CD14-positive monocyte (primary cell): Measurements from ENCODE around the gene SCCPDH. TPM values are rescaled to one million over a fixed set of nuclear protein-coding genes. Genes with fewer than 3 reads are reported as not detected.

Source experiments
- DNase-seq, 3 donors: peaks; one replicate each; pipeline ENCODE4 v3.0.0-alpha.2; 2011 to 2022
- H2AFZ ChIP-seq: 2 replicates; pipeline ENCODE4 v1.6.0; 2012; ENCODE audit warnings: mild to moderate bottlenecking, low read depth, low read length, inconsistent platforms; ENCODE audit not compliant: insufficient read depth, poor library complexity, severe bottlenecking
- H3K27ac ChIP-seq, 2 donors: 1 replicate in 1 of 2; 2 replicates in 1 of 2; pipeline ENCODE4 v1.5.1; 2012 to 2013; ENCODE audit warnings: low read length in 2 of 2, control low read depth in 1 of 2, inconsistent platforms in 1 of 2, low read depth in 1 of 2, mild to moderate bottlenecking in 1 of 2
- H3K27me3 ChIP-seq, 2 donors: one replicate each; pipeline versions ENCODE4 v1.6.0 to v1.6.1; 2011 to 2013; ENCODE audit warnings: low read length in 2 of 2; ENCODE audit not compliant: control insufficient read depth in 2 of 2, insufficient read depth in 2 of 2
- H3K36me3 ChIP-seq, 2 donors: replicated peaks in 1 of 2; 1 replicate in 1 of 2; 2 replicates in 1 of 2; pipeline versions ENCODE4 v1.5.1 to v1.6.1; 2012 to 2013; ENCODE audit warnings: low read length in 2 of 2, control low read depth in 1 of 2, inconsistent platforms in 1 of 2, mild to moderate bottlenecking in 1 of 2; ENCODE audit not compliant: insufficient read depth in 2 of 2, control insufficient read depth in 1 of 2
- H3K4me1 ChIP-seq, 2 donors: 1 replicate in 1 of 2; 2 replicates in 1 of 2; pipeline versions ENCODE4 v1.5.1 to v1.6.1; 2012 to 2013; ENCODE audit warnings: low read length in 2 of 2, control low read depth in 1 of 2, inconsistent platforms in 1 of 2, mild to moderate bottlenecking in 1 of 2, moderate library complexity in 1 of 2; ENCODE audit not compliant: insufficient read depth in 2 of 2, control insufficient read depth in 1 of 2
- H3K4me2 ChIP-seq: replicated peaks from 2 replicates; pipeline ENCODE3; 2012; ENCODE audit warnings: low read length, moderate library complexity, mild to moderate bottlenecking; ENCODE audit not compliant: poor library complexity, severe bottlenecking; ENCODE audit errors: extremely low read depth
- H3K4me3 ChIP-seq, 3 experiments: fragments of 200-600 bp in 1 of 3; sonication (generic) in 1 of 3; replicated peaks in 1 of 3; 1 replicate in 2 of 3; 2 replicates in 1 of 3; pipeline ENCODE4 v1.5.1; 2011 to 2013; ENCODE audit warnings: low read length in 3 of 3, mild to moderate bottlenecking in 3 of 3, control low read depth in 2 of 3, low read depth in 2 of 3, inconsistent platforms in 1 of 3, moderate library complexity in 1 of 3
- H3K79me2 ChIP-seq: 2 replicates; pipeline ENCODE4 v1.6.0; 2012; ENCODE audit warnings: mild to moderate bottlenecking, control low read depth, inconsistent platforms, low read length, moderate library complexity; ENCODE audit not compliant: insufficient read depth
- H3K9ac ChIP-seq: 2 replicates; pipeline ENCODE4 v1.6.0; 2017; ENCODE audit warnings: low read length, mild to moderate bottlenecking; ENCODE audit not compliant: insufficient read depth, poor library complexity, severe bottlenecking
- H3K9me3 ChIP-seq, 2 donors: replicated peaks in 1 of 2; 1 replicate in 1 of 2; 2 replicates in 1 of 2; pipeline versions ENCODE4 v1.5.1 to v1.6.1; 2012 to 2013; ENCODE audit warnings: low read length in 2 of 2, control low read depth in 1 of 2; ENCODE audit not compliant: control insufficient read depth in 1 of 2, insufficient read depth in 1 of 2
- H4K20me1 ChIP-seq: 2 replicates; pipeline ENCODE4 v1.6.0; 2012; ENCODE audit warnings: mild to moderate bottlenecking, low read length, control low read depth, moderate library complexity; ENCODE audit not compliant: insufficient read depth
- H3K27ac Mint-ChIP-seq, 7 donors: one replicate each; pipeline ENCODE4 v1.8.0; 2020; ENCODE audit warnings: mild to moderate bottlenecking in 7 of 7, mixed read lengths in 7 of 7, moderate library complexity in 6 of 7, inconsistent platforms in 2 of 7
- H3K27me3 Mint-ChIP-seq, 3 donors: one replicate each; pipeline ENCODE4 v1.8.0; 2021 to 2022; ENCODE audit warnings: low read depth in 3 of 3, mild to moderate bottlenecking in 3 of 3, mixed read lengths in 3 of 3, moderate library complexity in 3 of 3, inconsistent platforms in 1 of 3
- H3K36me3 Mint-ChIP-seq, 2 donors: one replicate each; pipeline ENCODE4 v1.8.0; 2020; ENCODE audit warnings: mixed read lengths in 2 of 2, inconsistent platforms in 1 of 2, mild to moderate bottlenecking in 1 of 2
- H3K4me1 Mint-ChIP-seq: one replicate; pipeline ENCODE4 v1.8.0; 2020; ENCODE audit warnings: mild to moderate bottlenecking, mixed read lengths
- H3K4me3 Mint-ChIP-seq, 2 donors: one replicate each; pipeline ENCODE4 v1.8.0; 2020; ENCODE audit warnings: mild to moderate bottlenecking in 2 of 2, mixed read lengths in 2 of 2, moderate library complexity in 1 of 2
- H3K9me3 Mint-ChIP-seq, 7 donors: one replicate each; pipeline ENCODE4 v1.8.0; 2020 to 2022; ENCODE audit warnings: mixed read lengths in 7 of 7, mild to moderate bottlenecking in 6 of 7, moderate library complexity in 6 of 7, inconsistent platforms in 2 of 7
- CTCF ChIP-seq: fragments of 200-600 bp; IDR thresholded peaks from one replicate; pipeline ENCODE4 v1.8.0; 2022; ENCODE audit warnings: antibody characterized with exemption, mild to moderate bottlenecking
- WGBS: methylation state at CpG from one replicate; pipeline ENCODE4 v1.1.5; 2013; ENCODE audit warnings: missing lambda C conversion rate; ENCODE audit not compliant: insufficient coverage; 5-methylcytosine and 5-hydroxymethylcytosine counted together
- intact Hi-C, 2 donors: fragments of 100-400 bp; cut with micrococcal nuclease; formaldehyde crosslinking; loops; one replicate each; pipeline versions ENCODE4 v1.15.0 to v1.15.1; 2023
- polyA plus RNA-seq, 3 donors: library from polyadenylated mRNA; depleted of rRNA in 1 of 3; unstranded in 2 of 3; stranded (reverse) in 1 of 3; fragments of 300-500 nt in 2 of 3; fragments of >200 nt in 1 of 3; fragmentation: Illumina TruSeq in 2 of 3; gene quantifications; 1 replicate in 2 of 3; 2 replicates in 1 of 3; pipeline ENCODE4 v1.2.3, GENCODE V29; 2012 to 2021

The SCCPDH gene
- polyA plus RNA-seq, 3 donors = 7.3 to 25.3 (median 22.7) TPM

- no peak for TF ChIP-seq CTCF
- Mint-ChIP-seq H3K36me3 (no peaks in the 10 kb centered on the region), H3K27me3 (peaks cover 0 to 8% (median 6%) of the 10 kb centered on the region in 3 donors), H3K4me1 (no peaks in the 10 kb centered on the region), H3K27ac (no peak overlapping the region), H3K4me3 (no peak overlapping the region), H3K9me3 (peaks cover 2 to 14% (median 9%) of the 10 kb centered on the region in 7 donors)
- Histone ChIP-seq H2AFZ (no peak overlapping the region), H3K27me3 (no peaks in the 10 kb centered on the region), H4K20me1 (no peaks in the 10 kb centered on the region), H3K9me3 (peaks cover 0 to 6% of the 10 kb centered on the region in 2 donors), H3K4me1 (no peaks in the 10 kb centered on the region), H3K9ac (no peak overlapping the region), H3K4me3 (no peak overlapping the region), H3K79me2 (no peaks in the 10 kb centered on the region), H3K27ac (no peak overlapping the region), H3K36me3 (no peaks in the 10 kb centered on the region), H3K4me2 (no peak overlapping the region)
- no peak for DNase-seq
- WGBS = 96% methylated on average over 7 of the region's 10 CpGs
- intact Hi-C loops = no loop called here
These were observed 76.5 kb downstream of the SCCPDH start for GRCh38 chr1:246800756-246801155.

- Mint-ChIP-seq H3K9me3 (peaks cover 2 to 14% (median 7%) of the 10 kb centered on the region in 7 donors), H3K4me3 (no peak overlapping the region), H3K27ac (peak overlapping the region in 1 of 7 donors; percentile 59), H3K4me1 (no peaks in the 10 kb centered on the region), H3K36me3 (no peaks in the 10 kb centered on the region), H3K27me3 (peaks cover 0 to 6% (median 5%) of the 10 kb centered on the region in 3 donors)
- Histone ChIP-seq H3K4me3 (no peak overlapping the region), H3K4me2 (no peak overlapping the region), H3K79me2 (no peaks in the 10 kb centered on the region), H3K36me3 (no peaks in the 10 kb centered on the region), H3K9me3 (peaks cover 0 to 6% of the 10 kb centered on the region in 2 donors), H3K9ac (no peak overlapping the region), H3K27me3 (no peaks in the 10 kb centered on the region), H3K4me1 (no peaks in the 10 kb centered on the region), H2AFZ (no peak overlapping the region), H3K27ac (no peak overlapping the region), H4K20me1 (no peaks in the 10 kb centered on the region)
- WGBS = 93% methylated on average over 2 of the region's 11 CpGs
- no peak for DNase-seq
- no peak for TF ChIP-seq CTCF
- intact Hi-C loops = no loop called here
These were observed 77.2 kb downstream of the SCCPDH start for GRCh38 chr1:246801241-246802020.
